HUES64 (cell line): ENCODE data around the gene DDX23.

Experiments used
- H3K27ac ChIP-seq: 2 replicates; pipeline ENCODE4 v1.7.0; 2013; ENCODE audit warnings: low read depth, low read length, inconsistent platforms
- H3K27me3 ChIP-seq: 2 replicates; pipeline ENCODE4 v1.6.1; 2013; ENCODE audit warnings: mild to moderate bottlenecking, low read length; ENCODE audit not compliant: insufficient read depth
- H3K36me3 ChIP-seq: 2 replicates; pipeline ENCODE4 v1.6.1; 2013; ENCODE audit warnings: mild to moderate bottlenecking, low read length; ENCODE audit not compliant: insufficient read depth
- H3K4me1 ChIP-seq: 2 replicates; pipeline ENCODE4 v1.6.1; 2013; ENCODE audit warnings: mild to moderate bottlenecking, low read length, moderate library complexity; ENCODE audit not compliant: insufficient read depth
- H3K4me3 ChIP-seq: 2 replicates; pipeline ENCODE4 v1.5.1; 2013; ENCODE audit warnings: mild to moderate bottlenecking, low read length, moderate library complexity
- H3K9ac ChIP-seq: 2 replicates; pipeline ENCODE4 v1.6.1; 2013; ENCODE audit warnings: mild to moderate bottlenecking, low read depth, low read length
- H3K9me3 ChIP-seq: 2 replicates; pipeline ENCODE4 v1.6.1; 2013; ENCODE audit warnings: low read depth, low read length; ENCODE audit not compliant: insufficient read depth
- WGBS: fragments of 150-250, 120-280 bp; methylation state at CpG from one replicate; pipeline ENCODE4 v1.1.7; 2013; ENCODE audit warnings: missing lambda C conversion rate; 5-methylcytosine and 5-hydroxymethylcytosine counted together

DDX23 gene

GRCh38 chr12:48779869-48780268 lies 72.1 kb downstream of the DDX23 start:
- Histone ChIP-seq H3K4me1 (peaks cover 4% of the 10 kb centered on the region; the same call in 1 of the 2 replicates), H3K27me3 (no peaks in the 10 kb centered on the region), H3K36me3 (peaks cover 5% of the 10 kb centered on the region; the same call in 1 of the 2 replicates), H3K4me3 (no peak overlapping the region), H3K9me3 (no peaks in the 10 kb centered on the region), H3K9ac (no peak overlapping the region), H3K27ac (no peak overlapping the region)
- 76% methylated on average over 1 of the region's 3 CpGs for WGBS
